ENCODE data around the gene MS4A6A. TPM values are rescaled to one million over a fixed set of nuclear protein-coding genes. Genes with fewer than 3 reads are reported as not detected.
"Not testable (repeated sequence)": the region's sequence is repeated elsewhere in the genome, so short reads cannot be mapped to it uniquely, and the experiment has no call there.

MS4A6A gene
- total and polyA plus RNA-seq, 9 of the 15 experiments (the other 6 are each of a cell fraction or from before 2014, with no cell fraction given): 0.57 to 9.5 (median 4.2) TPM

- ATAC-seq; H2AFZ ChIP-seq (ENCODE audit: low read depth, low read length); H4K20me1 ChIP-seq (replicated peaks; ENCODE audit: control insufficient read depth, insufficient read depth, low read length); CTCF ChIA-PET (ENCODE audit: low intra/inter-chr PET ratio); H3K27ac ChIP-seq (ENCODE audit: extremely low read depth, low read depth, low read length); POLR2A ChIA-PET; in situ Hi-C loops (cut with MboI); H3K4me3 ChIP-seq; H3K9ac ChIP-seq (ENCODE audit: insufficient read depth in 1 of 2, low read depth in 2 of 2, low read length in 2 of 2); H3K9me1 ChIP-seq (ENCODE audit: control insufficient read depth, insufficient read depth, low read length); FAIRE-seq; H3K79me2 ChIP-seq (ENCODE audit: control insufficient read depth, insufficient read depth, low read length); H3K27me3 ChIP-seq (ENCODE audit: control insufficient read depth in 2 of 2, insufficient read depth in 2 of 2, low read length in 2 of 2); H3K4me2 ChIP-seq (ENCODE audit: insufficient read depth, low read length); BruUV-seq (replicated peaks); H3K36me3 ChIP-seq (ENCODE audit: control insufficient read depth, insufficient read depth, low read length): not testable (repeated sequence)
- intact Hi-C loops (cut with micrococcal nuclease): loop anchor here (5.0 to 10.0 kb wide), 3 partner anchors 128 to 380 kb away; partner anchors contain the start of gene MRPL16
- DNase-seq (ENCODE audit: extremely low read depth in 1 of 4, low spot score in 3 of 4): peak in 1 of 4 experiments; percentile 30
- TF ChIP-seq ZNF274 (IDR thresholded peaks at IDR 0.05; ENCODE audit: borderline replicate concordance, low read depth, low read length): peak; percentile 48; the same call in 1 of the 2 replicates
- peak; percentile 87 for TF ChIP-seq TRIM28 (IDR thresholded peaks at IDR 0.05)
- peak in 1 of 2 experiments; percentile 86; a peak in 2 of 3 replicates for TF ChIP-seq CBX3 (IDR thresholded peaks at IDR 0.05; ENCODE audit: borderline replicate concordance in 1 of 2, low read length in 2 of 2)
- TF ChIP-seq TRIM24 (IDR thresholded peaks at IDR 0.05): peak; percentile 45 to 76
- peak; percentile 79 for TF ChIP-seq CBX5 (IDR thresholded peaks at IDR 0.05; ENCODE audit: borderline replicate concordance, low read depth)
- TF ChIP-seq, protein P1, sequence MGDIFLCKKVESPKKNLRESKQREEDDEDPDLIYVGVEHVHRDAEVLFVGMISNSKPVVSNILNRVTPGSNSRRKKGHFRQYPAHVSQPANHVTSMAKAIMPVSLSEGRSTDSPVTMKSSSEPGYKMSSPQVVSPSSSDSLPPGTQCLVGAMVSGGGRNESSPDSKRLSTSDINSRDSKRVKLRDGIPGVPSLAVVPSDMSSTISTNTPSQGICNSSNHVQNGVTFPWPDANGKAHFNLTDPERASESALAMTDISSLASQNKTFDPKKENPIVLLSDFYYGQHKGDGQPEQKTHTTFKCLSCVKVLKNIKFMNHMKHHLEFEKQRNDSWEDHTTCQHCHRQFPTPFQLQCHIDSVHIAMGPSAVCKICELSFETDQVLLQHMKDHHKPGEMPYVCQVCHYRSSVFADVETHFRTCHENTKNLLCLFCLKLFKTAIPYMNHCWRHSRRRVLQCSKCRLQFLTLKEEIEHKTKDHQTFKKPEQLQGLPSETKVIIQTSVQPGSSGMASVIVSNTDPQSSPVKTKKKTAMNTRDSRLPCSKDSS (IDR thresholded peaks at IDR 0.05; ENCODE audit: low read depth, partially characterized antibody): peak; percentile 24
- WGBS (ENCODE audit: insufficient coverage, low coverage, missing lambda C conversion rate): 38% methylated on average over 4 of the region's 4 CpGs
- Histone ChIP-seq H3K4me1 (replicated peaks in 1 of 2; ENCODE audit: control insufficient read depth in 2 of 2, insufficient read depth in 2 of 2, low read length in 2 of 2) (peaks cover 3 to 24% of the 10 kb centered on the region in 2 experiments; a peak in 3 of 5 replicates), H3K9me3 (replicated peaks; ENCODE audit: control insufficient read depth, insufficient read depth, low read depth, low read length) (peaks cover 15% of the 10 kb centered on the region)
Observed at GRCh38 chr11:60192564-60192963, 9.7 kb upstream of the MS4A6A start.

DNA sequence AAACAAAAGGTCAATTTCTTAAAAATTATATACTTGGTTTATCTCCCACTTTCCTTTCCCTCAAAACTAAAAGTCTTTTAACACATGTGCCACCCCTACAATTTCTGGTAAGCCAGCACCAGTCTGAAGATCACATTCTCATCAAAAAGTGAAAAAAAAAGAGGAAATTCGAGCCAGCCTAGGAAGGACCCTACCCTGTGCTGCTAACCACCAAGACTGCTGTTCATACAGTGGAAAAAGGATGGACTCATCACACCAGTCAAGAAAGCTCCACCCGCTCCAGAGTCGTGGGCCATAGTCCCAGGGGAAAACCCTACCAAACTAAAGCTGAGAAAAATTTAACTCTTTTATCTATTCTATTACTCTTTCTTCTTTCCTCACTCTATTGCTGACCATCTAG lies 5.6 kb upstream of the MS4A6A start:
- H3K79me2 ChIP-seq (ENCODE audit: control insufficient read depth, insufficient read depth, low read length); H3K27ac ChIP-seq (ENCODE audit: extremely low read depth, low read depth, low read length); intact Hi-C loops (cut with micrococcal nuclease); FAIRE-seq; POLR2A ChIA-PET; H3K27me3 ChIP-seq (ENCODE audit: control insufficient read depth in 2 of 2, insufficient read depth in 2 of 2, low read length in 2 of 2); H3K9ac ChIP-seq (ENCODE audit: insufficient read depth in 1 of 2, low read depth in 2 of 2, low read length in 2 of 2); DNase-seq (ENCODE audit: extremely low read depth in 1 of 4, low spot score in 3 of 4); H2AFZ ChIP-seq (ENCODE audit: low read depth, low read length); ATAC-seq; H3K4me2 ChIP-seq (ENCODE audit: insufficient read depth, low read length); CTCF ChIA-PET (ENCODE audit: low intra/inter-chr PET ratio); BruUV-seq (replicated peaks); H3K36me3 ChIP-seq (ENCODE audit: control insufficient read depth, insufficient read depth, low read length); in situ Hi-C loops (cut with MboI); H3K9me1 ChIP-seq (ENCODE audit: control insufficient read depth, insufficient read depth, low read length); H4K20me1 ChIP-seq (replicated peaks; ENCODE audit: control insufficient read depth, insufficient read depth, low read length); H3K4me3 ChIP-seq: not testable (repeated sequence)
- 49% methylated on average over 3 of the region's 3 CpGs for WGBS (ENCODE audit: insufficient coverage, low coverage, missing lambda C conversion rate)
- peaks cover 3 to 15% of the 10 kb centered on the region in 2 experiments; a peak in 2 of 5 replicates for H3K4me1 ChIP-seq (replicated peaks in 1 of 2; ENCODE audit: control insufficient read depth in 2 of 2, insufficient read depth in 2 of 2, low read length in 2 of 2)
- H3K9me3 ChIP-seq (replicated peaks; ENCODE audit: control insufficient read depth, insufficient read depth, low read depth, low read length): peaks cover 15% of the 10 kb centered on the region

Data from K562 (cell line).